WTC11 (cell line): Measurements from ENCODE around the gene RIOX2. TPM values are rescaled to one million over a fixed set of nuclear protein-coding genes. Genes with fewer than 3 reads are reported as not detected.

ENCODE experiments used
- ATAC-seq: fragments of 200-7000 bp; cut with Tn5 transposase; 2 replicates; pipeline ENCODE4 v1.10.0; 2021; ENCODE audit warnings: mild to moderate bottlenecking, moderate library complexity
- CTCF ChIA-PET: fragments of 300-600 bp; sonication (Branson Sonifier 250); formaldehyde crosslinking; loops from one replicate; lab custom pipeline; 2021; ENCODE audit warnings: antibody characterized with exemption; lab: Charles Lee
- POLR2A ChIA-PET: fragments of 350-600 bp; sonication (Branson Sonifier 250); formaldehyde crosslinking; loops from one replicate; lab custom pipeline; 2021; ENCODE audit warnings: antibody characterized with exemption; lab: Charles Lee
- DNase-seq: peaks from one replicate; pipeline ENCODE4 v3.0.0; 2021; ENCODE audit warnings: low spot score
- H3K27ac Mint-ChIP-seq: 2 replicates; pipeline ENCODE4 v1.8.0; 2021; ENCODE audit warnings: mixed read lengths
- H3K27me3 Mint-ChIP-seq: 2 replicates; pipeline ENCODE4 v1.8.0; 2021; ENCODE audit warnings: low read depth, mild to moderate bottlenecking, moderate library complexity, mixed read lengths
- H3K36me3 Mint-ChIP-seq: 2 replicates; pipeline ENCODE4 v1.8.0; 2021; ENCODE audit warnings: mixed read lengths
- H3K4me1 Mint-ChIP-seq: 2 replicates; pipeline ENCODE4 v1.8.0; 2022; ENCODE audit warnings: mixed read lengths
- H3K4me3 Mint-ChIP-seq: 2 replicates; pipeline ENCODE4 v1.8.0; 2021; ENCODE audit warnings: mild to moderate bottlenecking, moderate library complexity, mixed read lengths
- H3K9me3 Mint-ChIP-seq: 2 replicates; pipeline ENCODE4 v1.8.0; 2021; ENCODE audit warnings: mixed read lengths
- ATF3 ChIP-seq: sonication (generic); formaldehyde crosslinking; conservative IDR thresholded peaks from 2 replicates; pipeline ENCODE4 v1.8.1; 2022; ENCODE audit warnings: mild to moderate bottlenecking, missing genetic modification reagents
- ESRRA ChIP-seq: sonication (generic); formaldehyde crosslinking; IDR thresholded peaks from 2 replicates; pipeline ENCODE4 v1.8.1; 2022; ENCODE audit warnings: mild to moderate bottlenecking, missing genetic modification reagents, borderline replicate concordance
- FOXK1 ChIP-seq: sonication (generic); formaldehyde crosslinking; IDR thresholded peaks from 2 replicates; pipeline ENCODE4 v1.8.0; 2022; ENCODE audit warnings: mild to moderate bottlenecking, moderate library complexity, missing genetic modification reagents
- JAZF1 ChIP-seq: fragments of 250-450 bp; sonication (Bioruptor Pico); IDR thresholded peaks from 2 replicates; pipeline ENCODE4 v1.9.0; 2021; ENCODE audit warnings: moderate library complexity, mild to moderate bottlenecking, inconsistent platforms
- KAT7 ChIP-seq: sonication (generic); formaldehyde crosslinking; IDR thresholded peaks from 2 replicates; pipeline ENCODE4 v1.8.1; 2023; ENCODE audit warnings: missing genetic modification reagents, mild to moderate bottlenecking, borderline replicate concordance
- MXD4 ChIP-seq: fragments of 250-450 bp; sonication (Bioruptor Pico); IDR thresholded peaks from 2 replicates; pipeline ENCODE4 v1.8.0; 2021; ENCODE audit warnings: mild to moderate bottlenecking, moderate library complexity, borderline replicate concordance
- MYBL2 ChIP-seq: sonication (generic); formaldehyde crosslinking; IDR thresholded peaks from 2 replicates; pipeline ENCODE4 v1.8.1; 2023; ENCODE audit warnings: mild to moderate bottlenecking, moderate library complexity, missing genetic modification reagents
- NR3C1 ChIP-seq: sonication (generic); formaldehyde crosslinking; conservative IDR thresholded peaks from 2 replicates; pipeline ENCODE4 v1.8.1; 2023; ENCODE audit warnings: low read depth, mild to moderate bottlenecking, missing genetic modification reagents
- PRDM15 ChIP-seq: sonication (generic); formaldehyde crosslinking; IDR thresholded peaks from 2 replicates; pipeline ENCODE4 v1.8.0; 2022; ENCODE audit warnings: missing genetic modification reagents
- SMAD3 ChIP-seq: sonication (generic); formaldehyde crosslinking; IDR thresholded peaks from 2 replicates; pipeline ENCODE4 v1.8.0; 2022; ENCODE audit warnings: missing genetic modification reagents, mild to moderate bottlenecking, borderline replicate concordance
- SP1 ChIP-seq: sonication (generic); formaldehyde crosslinking; conservative IDR thresholded peaks from 2 replicates; pipeline ENCODE4 v1.8.1; 2022; ENCODE audit warnings: missing genetic modification reagents
- TP53 ChIP-seq: sonication (generic); formaldehyde crosslinking; IDR thresholded peaks from 2 replicates; pipeline ENCODE4 v1.8.1; 2023; ENCODE audit warnings: mild to moderate bottlenecking, missing genetic modification reagents
- ZBTB43 ChIP-seq: sonication (generic); formaldehyde crosslinking; IDR thresholded peaks from 2 replicates; pipeline ENCODE4 v1.8.1; 2023; ENCODE audit warnings: mild to moderate bottlenecking, missing genetic modification reagents
- ZNF138 ChIP-seq: sonication (generic); formaldehyde crosslinking; conservative IDR thresholded peaks from 2 replicates; pipeline ENCODE4 v1.8.1; 2022; ENCODE audit warnings: mild to moderate bottlenecking, moderate library complexity, missing genetic modification reagents
- ZNF263 ChIP-seq: sonication (generic); formaldehyde crosslinking; IDR thresholded peaks from 2 replicates; pipeline ENCODE4 v1.8.1; 2022; ENCODE audit warnings: low read depth, mild to moderate bottlenecking, moderate library complexity, missing genetic modification reagents
- total RNA-seq: library from RNA; stranded (reverse); gene quantifications from 3 replicates; pipeline ENCODE4 v1.2.3, GENCODE V29; 2021
- TF ChIP-seq, protein P1 (sequence below): fragments of 250-450 bp; sonication (Bioruptor Pico); IDR thresholded peaks from 2 replicates; pipeline ENCODE4 v1.9.0; 2021; ENCODE audit warnings: mild to moderate bottlenecking
- TF ChIP-seq, protein P2 (sequence below): fragments of 250-450 bp; sonication (Bioruptor Pico); IDR thresholded peaks from 2 replicates; pipeline ENCODE4 v1.9.0; 2021; ENCODE audit warnings: mild to moderate bottlenecking, borderline replicate concordance

Gene RIOX2
- total RNA-seq, 1 experiment from 2014 or later: 11.0 TPM

GRCh38 chr3:97938444-97938843 is 33.8 kb downstream of the RIOX2 start:
- ChIA-PET CTCF (no interaction called here), POLR2A (interaction anchor here (0.6 kb wide), 1 partner anchor 15 kb away, joined by 3 read pairs; no protein-coding TSS in a partner anchor)
- Mint-ChIP-seq H3K27ac (no peak overlapping the region), H3K27me3 (no peaks in the 10 kb centered on the region), H3K4me3 (no peak overlapping the region), H3K36me3 (peaks cover 15% of the 10 kb centered on the region), H3K4me1 (no peaks in the 10 kb centered on the region), H3K9me3 (no peaks in the 10 kb centered on the region)
- TF ChIP-seq MXD4 (CRISPR knock-in tag) (no peak), JAZF1 (CRISPR knock-in tag) (no peak), ZNF138 (CRISPR knock-in tag) (no peak), ATF3 (CRISPR knock-in tag) (no peak), PRDM15 (CRISPR knock-in tag) (no peak), SP1 (CRISPR knock-in tag) (no peak), KAT7 (CRISPR knock-in tag) (no peak), ESRRA (CRISPR knock-in tag) (no peak), NR3C1 (no peak), ZNF263 (no peak), FOXK1 (CRISPR knock-in tag) (no peak)
- TF ChIP-seq, protein P1, sequence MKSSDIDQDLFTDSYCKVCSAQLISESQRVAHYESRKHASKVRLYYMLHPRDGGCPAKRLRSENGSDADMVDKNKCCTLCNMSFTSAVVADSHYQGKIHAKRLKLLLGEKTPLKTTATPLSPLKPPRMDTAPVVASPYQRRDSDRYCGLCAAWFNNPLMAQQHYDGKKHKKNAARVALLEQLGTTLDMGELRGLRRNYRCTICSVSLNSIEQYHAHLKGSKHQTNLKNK: no peak
- DNase-seq (no peak), ATAC-seq (no peak)

DNA sequence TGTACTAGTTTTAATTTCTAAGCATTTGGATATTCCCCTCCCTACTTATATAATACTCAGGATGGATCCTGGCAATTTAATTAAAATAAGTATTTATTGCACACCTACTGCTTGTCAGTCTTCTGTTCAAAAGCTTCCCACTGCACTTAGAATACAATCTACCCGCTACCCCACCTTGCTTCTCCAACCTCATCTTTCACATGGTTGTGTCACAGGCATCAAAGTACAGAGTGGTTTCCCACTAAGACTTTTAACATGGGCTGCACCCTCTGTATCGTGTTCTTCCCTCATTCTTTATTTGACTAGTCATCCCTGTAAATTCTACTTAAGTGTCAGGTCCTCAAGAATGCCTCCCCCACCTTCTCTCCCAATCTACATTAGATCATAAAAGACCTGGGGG is 35.0 kb downstream of the RIOX2 start:
- DNase-seq: no peak
- H3K4me3 Mint-ChIP-seq: no peak overlapping the region
- no peaks in the 10 kb centered on the region for H3K9me3 Mint-ChIP-seq
- no peaks in the 10 kb centered on the region for H3K27me3 Mint-ChIP-seq
- H3K27ac Mint-ChIP-seq: no peak overlapping the region
- POLR2A ChIA-PET: no interaction called here
- CTCF ChIA-PET: no interaction called here
- H3K4me1 Mint-ChIP-seq: no peaks in the 10 kb centered on the region
- peaks cover 11% of the 10 kb centered on the region for H3K36me3 Mint-ChIP-seq
- ATAC-seq: no peak
- no peak for TF ChIP-seq SMAD3 (CRISPR knock-in tag)
- TF ChIP-seq PRDM15 (CRISPR knock-in tag): no peak
- no peak for TF ChIP-seq TP53 (CRISPR knock-in tag)
- no peak for TF ChIP-seq MYBL2 (CRISPR knock-in tag)
- no peak for TF ChIP-seq ZBTB43
- TF ChIP-seq, protein P2, sequence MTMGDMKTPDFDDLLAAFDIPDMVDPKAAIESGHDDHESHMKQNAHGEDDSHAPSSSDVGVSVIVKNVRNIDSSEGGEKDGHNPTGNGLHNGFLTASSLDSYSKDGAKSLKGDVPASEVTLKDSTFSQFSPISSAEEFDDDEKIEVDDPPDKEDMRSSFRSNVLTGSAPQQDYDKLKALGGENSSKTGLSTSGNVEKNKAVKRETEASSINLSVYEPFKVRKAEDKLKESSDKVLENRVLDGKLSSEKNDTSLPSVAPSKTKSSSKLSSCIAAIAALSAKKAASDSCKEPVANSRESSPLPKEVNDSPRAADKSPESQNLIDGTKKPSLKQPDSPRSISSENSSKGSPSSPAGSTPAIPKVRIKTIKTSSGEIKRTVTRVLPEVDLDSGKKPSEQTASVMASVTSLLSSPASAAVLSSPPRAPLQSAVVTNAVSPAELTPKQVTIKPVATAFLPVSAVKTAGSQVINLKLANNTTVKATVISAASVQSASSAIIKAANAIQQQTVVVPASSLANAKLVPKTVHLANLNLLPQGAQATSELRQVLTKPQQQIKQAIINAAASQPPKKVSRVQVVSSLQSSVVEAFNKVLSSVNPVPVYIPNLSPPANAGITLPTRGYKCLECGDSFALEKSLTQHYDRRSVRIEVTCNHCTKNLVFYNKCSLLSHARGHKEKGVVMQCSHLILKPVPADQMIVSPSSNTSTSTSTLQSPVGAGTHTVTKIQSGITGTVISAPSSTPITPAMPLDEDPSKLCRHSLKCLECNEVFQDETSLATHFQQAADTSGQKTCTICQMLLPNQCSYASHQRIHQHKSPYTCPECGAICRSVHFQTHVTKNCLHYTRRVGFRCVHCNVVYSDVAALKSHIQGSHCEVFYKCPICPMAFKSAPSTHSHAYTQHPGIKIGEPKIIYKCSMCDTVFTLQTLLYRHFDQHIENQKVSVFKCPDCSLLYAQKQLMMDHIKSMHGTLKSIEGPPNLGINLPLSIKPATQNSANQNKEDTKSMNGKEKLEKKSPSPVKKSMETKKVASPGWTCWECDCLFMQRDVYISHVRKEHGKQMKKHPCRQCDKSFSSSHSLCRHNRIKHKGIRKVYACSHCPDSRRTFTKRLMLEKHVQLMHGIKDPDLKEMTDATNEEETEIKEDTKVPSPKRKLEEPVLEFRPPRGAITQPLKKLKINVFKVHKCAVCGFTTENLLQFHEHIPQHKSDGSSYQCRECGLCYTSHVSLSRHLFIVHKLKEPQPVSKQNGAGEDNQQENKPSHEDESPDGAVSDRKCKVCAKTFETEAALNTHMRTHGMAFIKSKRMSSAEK (CRISPR knock-in tag): no peak
